Measurements from ENCODE around the gene AP5M1. TPM values are rescaled to one million over a fixed set of nuclear protein-coding genes. Genes with fewer than 3 reads are reported as not detected.

AP5M1 gene
- total RNA-seq, 1 experiment from 2014 or later = 24.3 TPM

DNA sequence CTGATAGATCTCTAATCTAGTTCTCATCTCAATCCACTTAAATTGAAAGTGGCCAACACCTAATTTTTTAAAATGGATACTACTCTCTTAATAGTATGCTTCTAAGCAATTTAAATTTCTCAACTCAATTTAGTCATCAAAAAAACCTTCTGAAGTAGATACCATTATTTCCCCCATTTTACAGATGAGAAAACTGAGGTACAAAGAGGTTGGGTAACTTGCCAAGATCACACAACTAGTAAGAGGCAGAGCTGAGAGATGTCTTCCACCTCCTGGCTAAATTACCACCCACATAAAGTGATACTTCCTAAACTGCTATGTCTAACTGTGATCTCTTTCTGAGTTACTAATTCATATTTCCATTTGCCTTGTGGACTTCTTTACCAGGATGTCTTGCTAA lies 6.7 kb upstream of the AP5M1 start:
- no peaks in the 10 kb centered on the region; the same call in 1 of the 2 replicates for H3K4me1 ChIP-seq (replicated peaks)
- no peaks in the 10 kb centered on the region for H3K27me3 ChIP-seq (replicated peaks)

DNA sequence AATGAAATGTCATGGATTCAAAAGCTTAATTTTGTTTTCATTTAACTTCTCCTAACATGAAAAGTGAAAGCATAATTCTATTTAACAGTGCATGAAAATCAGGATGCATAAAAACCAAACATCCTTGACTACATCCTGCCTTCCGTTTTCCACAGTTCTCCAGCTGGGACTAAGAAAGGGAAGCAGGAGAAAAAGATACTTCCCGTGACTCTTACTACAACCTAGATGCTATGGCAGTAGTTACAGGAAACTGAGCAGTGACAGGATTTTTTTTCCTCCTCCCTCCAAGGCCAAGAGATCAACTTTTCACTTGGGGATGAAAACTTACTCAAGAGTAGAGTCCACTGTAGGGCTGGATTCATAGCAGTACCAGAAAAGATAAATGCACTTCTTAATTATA lies 2.7 kb upstream of the AP5M1 start:
- DNase-seq (ENCODE audit: low read depth in 1 of 2, low spot score in 2 of 2) = no peak
- Histone ChIP-seq H3K9me3 (replicated peaks) (no peaks in the 10 kb centered on the region), H3K4me3 (no peak overlapping the region), H3K4me1 (replicated peaks) (no peaks in the 10 kb centered on the region; the same call in 1 of the 2 replicates), H3K27me3 (replicated peaks) (no peaks in the 10 kb centered on the region), H3K36me3 (0 out of 2 replicates have a peak, but pooled peaks cover 10% of the 10 kb centered on the region), H3K27ac (no peak overlapping the region)

More for the DNA sequence above, 6.7 kb upstream of the AP5M1 start:
- Histone ChIP-seq H3K36me3 (peaks cover 10% of the 10 kb centered on the region), H3K4me3 (no peak overlapping the region), H3K27ac (no peak overlapping the region), H3K9me3 (replicated peaks) (no peaks in the 10 kb centered on the region)
- DNase-seq (ENCODE audit: low read depth in 1 of 2, low spot score in 2 of 2) = no peak

DNA sequence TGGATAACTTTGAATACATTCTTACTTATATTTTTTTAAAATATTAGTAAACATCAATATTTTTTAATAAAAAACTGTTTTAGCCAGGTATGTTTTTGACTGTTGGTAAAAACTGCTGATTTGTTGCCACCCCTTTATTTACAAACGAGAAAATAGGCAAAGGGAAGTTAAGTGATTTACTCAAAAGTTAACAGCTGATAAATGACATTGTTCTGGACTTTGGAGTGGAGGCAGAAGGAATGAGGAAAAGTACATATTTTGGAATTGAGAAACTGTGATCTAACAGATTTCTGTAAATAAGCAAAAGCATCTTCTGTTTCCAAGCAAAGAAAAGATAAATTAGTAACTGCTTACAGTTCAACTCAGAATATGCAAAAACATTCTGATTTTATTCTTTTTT lies 4.5 kb downstream of the AP5M1 start:
- Histone ChIP-seq H3K4me1 (replicated peaks) (no peaks in the 10 kb centered on the region), H3K4me3 (no peak overlapping the region), H3K9me3 (replicated peaks) (no peaks in the 10 kb centered on the region), H3K27me3 (replicated peaks) (no peaks in the 10 kb centered on the region), H3K27ac (no peak overlapping the region), H3K36me3 (peaks cover 26% of the 10 kb centered on the region)
- no peak for DNase-seq (ENCODE audit: low read depth in 1 of 2, low spot score in 2 of 2)

GRCh38 chr14:57274551-57274950 lies 5.8 kb downstream of the AP5M1 start:
- Histone ChIP-seq H3K36me3 (peaks cover 19% of the 10 kb centered on the region), H3K4me3 (no peak overlapping the region), H3K4me1 (replicated peaks) (no peaks in the 10 kb centered on the region), H3K9me3 (replicated peaks) (no peaks in the 10 kb centered on the region), H3K27me3 (replicated peaks) (no peaks in the 10 kb centered on the region), H3K27ac (no peak overlapping the region)
- no peak for DNase-seq (ENCODE audit: low read depth in 1 of 2, low spot score in 2 of 2)

- no peaks in the 10 kb centered on the region for H3K27me3 ChIP-seq (replicated peaks)
- H3K27ac ChIP-seq = no peak overlapping the region
- H3K36me3 ChIP-seq = peaks cover 19% of the 10 kb centered on the region
- no peaks in the 10 kb centered on the region for H3K9me3 ChIP-seq (replicated peaks)
- no peak overlapping the region for H3K4me3 ChIP-seq
- DNase-seq (ENCODE audit: low read depth in 1 of 2, low spot score in 2 of 2) = no peak
- no peaks in the 10 kb centered on the region for H3K4me1 ChIP-seq (replicated peaks)
These were observed 6.4 kb downstream of the AP5M1 start for GRCh38 chr14:57275023-57275664.

GRCh38 chr14:57277062-57277461 lies 8.3 kb downstream of the AP5M1 start:
- no peaks in the 10 kb centered on the region for H3K27me3 ChIP-seq (replicated peaks)
- DNase-seq (ENCODE audit: low read depth in 1 of 2, low spot score in 2 of 2) = no peak
- no peak overlapping the region for H3K27ac ChIP-seq
- H3K36me3 ChIP-seq = peaks cover 26% of the 10 kb centered on the region
- H3K9me3 ChIP-seq (replicated peaks) = no peaks in the 10 kb centered on the region
- no peak overlapping the region for H3K4me3 ChIP-seq
- no peaks in the 10 kb centered on the region for H3K4me1 ChIP-seq (replicated peaks)

DNA sequence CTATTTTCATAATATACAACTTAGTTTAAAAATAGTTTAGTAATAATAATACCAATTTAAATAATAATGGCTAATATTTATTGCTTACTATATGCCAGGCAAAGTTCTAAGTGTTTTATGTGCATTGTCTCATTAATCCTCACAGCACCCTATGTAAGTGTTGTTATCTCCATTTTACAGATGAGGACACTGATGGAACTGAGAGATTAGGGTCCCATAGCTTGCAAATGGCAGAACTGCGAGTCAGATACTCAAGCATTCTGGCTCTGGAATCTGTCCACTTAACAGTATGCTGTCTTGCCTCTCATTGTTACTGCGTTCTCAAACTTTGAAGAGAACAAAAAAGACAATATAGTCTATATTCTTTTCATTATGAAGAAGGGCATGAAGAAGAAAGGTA lies 19.0 kb downstream of the AP5M1 start:
- no peak overlapping the region for H3K4me3 ChIP-seq
- no peaks in the 10 kb centered on the region for H3K9me3 ChIP-seq (replicated peaks)
- peaks cover 20% of the 10 kb centered on the region for H3K36me3 ChIP-seq
- no peaks in the 10 kb centered on the region for H3K27me3 ChIP-seq (replicated peaks)
- DNase-seq (ENCODE audit: low read depth in 1 of 2, low spot score in 2 of 2) = no peak
- H3K4me1 ChIP-seq (replicated peaks) = no peaks in the 10 kb centered on the region
- H3K27ac ChIP-seq = no peak overlapping the region

GRCh38 chr14:57290751-57291150 lies 22.0 kb downstream of the AP5M1 start:
- H3K9me3 ChIP-seq (replicated peaks) = no peaks in the 10 kb centered on the region
- no peaks in the 10 kb centered on the region for H3K27me3 ChIP-seq (replicated peaks)
- no peak overlapping the region for H3K27ac ChIP-seq
- H3K36me3 ChIP-seq = peaks cover 8% of the 10 kb centered on the region
- H3K4me1 ChIP-seq (replicated peaks) = no peaks in the 10 kb centered on the region
- H3K4me3 ChIP-seq = no peak overlapping the region
- no peak for DNase-seq (ENCODE audit: low read depth in 1 of 2, low spot score in 2 of 2)

GRCh38 chr14:57291692-57292647 lies 23.2 kb downstream of the AP5M1 start:
- Histone ChIP-seq H3K27me3 (replicated peaks) (no peaks in the 10 kb centered on the region), H3K36me3 (peaks cover 8% of the 10 kb centered on the region), H3K4me1 (replicated peaks) (no peaks in the 10 kb centered on the region), H3K9me3 (replicated peaks) (no peaks in the 10 kb centered on the region), H3K27ac (no peak overlapping the region), H3K4me3 (no peak overlapping the region)
- no peak for DNase-seq (ENCODE audit: low read depth in 1 of 2, low spot score in 2 of 2)

DNA sequence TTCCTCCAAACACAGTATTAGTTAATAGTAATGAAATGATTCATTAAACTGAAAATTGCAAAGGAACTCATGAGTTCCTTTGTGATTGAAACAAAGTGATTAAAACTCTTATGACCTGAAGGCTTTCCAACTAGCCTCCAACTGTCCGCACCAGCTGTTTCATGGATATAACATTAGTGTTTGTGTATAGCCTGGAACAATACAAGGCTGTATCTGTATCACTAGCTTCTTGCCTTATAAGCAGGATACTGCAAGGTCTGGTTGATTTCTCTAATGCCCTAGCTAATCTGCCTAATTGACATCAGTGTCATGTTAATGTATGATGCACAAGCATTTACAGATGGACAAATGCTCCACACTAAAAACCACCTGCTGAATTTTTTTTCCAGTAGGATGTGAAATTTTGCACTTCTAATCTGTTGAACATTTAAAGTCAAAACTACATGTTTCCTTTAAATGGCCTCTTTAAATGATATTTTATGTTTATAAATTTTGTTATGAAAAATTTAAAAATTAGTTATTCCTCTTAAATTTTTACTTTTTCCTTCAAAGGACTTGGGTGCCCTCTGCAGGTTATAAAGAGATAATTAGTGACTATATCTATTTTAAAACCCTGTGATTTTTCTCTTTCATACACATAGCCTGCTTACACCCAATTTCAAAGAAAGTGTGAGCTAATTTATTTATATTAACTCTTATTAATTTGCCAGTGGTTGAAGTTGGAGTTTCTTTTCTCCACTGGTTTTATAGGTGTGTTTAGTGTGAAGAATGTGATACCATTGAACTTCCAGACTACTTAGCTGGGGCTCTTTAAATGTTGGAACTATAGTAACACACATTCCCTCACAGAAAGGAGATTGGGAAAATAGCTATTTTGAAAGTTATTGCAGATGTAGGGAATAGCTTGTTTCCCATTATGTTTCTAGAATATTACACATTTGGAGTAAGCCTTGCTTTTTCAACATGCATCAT lies 25.4 kb downstream of the AP5M1 start:
- Histone ChIP-seq H3K27me3 (replicated peaks) (no peaks in the 10 kb centered on the region), H3K4me3 (no peak overlapping the region), H3K36me3 (peaks cover 8% of the 10 kb centered on the region), H3K9me3 (replicated peaks) (no peaks in the 10 kb centered on the region; the same call in 1 of the 2 replicates), H3K27ac (no peak overlapping the region), H3K4me1 (replicated peaks) (no peaks in the 10 kb centered on the region)
- DNase-seq (ENCODE audit: low read depth in 1 of 2, low spot score in 2 of 2) = no peak

- no peak for DNase-seq (ENCODE audit: low read depth in 1 of 2, low spot score in 2 of 2)
- no peaks in the 10 kb centered on the region for H3K4me1 ChIP-seq (replicated peaks)
- no peak overlapping the region for H3K4me3 ChIP-seq
- H3K9me3 ChIP-seq (replicated peaks) = no peaks in the 10 kb centered on the region; the same call in 1 of the 2 replicates
- H3K36me3 ChIP-seq = peaks cover 7% of the 10 kb centered on the region
- no peaks in the 10 kb centered on the region for H3K27me3 ChIP-seq (replicated peaks)
- H3K27ac ChIP-seq = no peak overlapping the region
These were observed 26.5 kb downstream of the AP5M1 start for GRCh38 chr14:57295239-57295638.

- no peak for DNase-seq (ENCODE audit: low read depth in 1 of 2, low spot score in 2 of 2)
- Histone ChIP-seq H3K4me3 (no peak overlapping the region), H3K9me3 (replicated peaks) (no peaks in the 10 kb centered on the region; the same call in 1 of the 2 replicates), H3K36me3 (no peaks in the 10 kb centered on the region), H3K27me3 (replicated peaks) (0 out of 2 replicates have a peak, but pooled peaks cover 7% of the 10 kb centered on the region), H3K4me1 (replicated peaks) (no peaks in the 10 kb centered on the region), H3K27ac (no peak overlapping the region)
These were observed 29.1 kb downstream of the AP5M1 start for GRCh38 chr14:57297852-57298251.

- no peaks in the 10 kb centered on the region; the same call in 1 of the 2 replicates for H3K9me3 ChIP-seq (replicated peaks)
- no peaks in the 10 kb centered on the region for H3K4me1 ChIP-seq (replicated peaks)
- no peak overlapping the region for H3K27ac ChIP-seq
- 0 out of 2 replicates have a peak, but pooled peaks cover 7% of the 10 kb centered on the region for H3K27me3 ChIP-seq (replicated peaks)
- DNase-seq (ENCODE audit: low read depth in 1 of 2, low spot score in 2 of 2) = no peak
- no peak overlapping the region for H3K4me3 ChIP-seq
- H3K36me3 ChIP-seq = no peaks in the 10 kb centered on the region
These were observed 30.7 kb downstream of the AP5M1 start for GRCh38 chr14:57299511-57299910.
